Stimulated activated CD4-positive, alpha-beta T cell treated with anti-CD3 and anti-CD28 coated beads, Interleukin-2, amount 100 ng/mL, for 4 hours (primary cell): ENCODE results near the gene DNAH9.

ENCODE experiments used
- DNase-seq: peaks from one replicate; pipeline ENCODE4 v3.0.0-alpha.2; 2020; ENCODE audit warnings: low read depth

DNAH9 gene, protein sequence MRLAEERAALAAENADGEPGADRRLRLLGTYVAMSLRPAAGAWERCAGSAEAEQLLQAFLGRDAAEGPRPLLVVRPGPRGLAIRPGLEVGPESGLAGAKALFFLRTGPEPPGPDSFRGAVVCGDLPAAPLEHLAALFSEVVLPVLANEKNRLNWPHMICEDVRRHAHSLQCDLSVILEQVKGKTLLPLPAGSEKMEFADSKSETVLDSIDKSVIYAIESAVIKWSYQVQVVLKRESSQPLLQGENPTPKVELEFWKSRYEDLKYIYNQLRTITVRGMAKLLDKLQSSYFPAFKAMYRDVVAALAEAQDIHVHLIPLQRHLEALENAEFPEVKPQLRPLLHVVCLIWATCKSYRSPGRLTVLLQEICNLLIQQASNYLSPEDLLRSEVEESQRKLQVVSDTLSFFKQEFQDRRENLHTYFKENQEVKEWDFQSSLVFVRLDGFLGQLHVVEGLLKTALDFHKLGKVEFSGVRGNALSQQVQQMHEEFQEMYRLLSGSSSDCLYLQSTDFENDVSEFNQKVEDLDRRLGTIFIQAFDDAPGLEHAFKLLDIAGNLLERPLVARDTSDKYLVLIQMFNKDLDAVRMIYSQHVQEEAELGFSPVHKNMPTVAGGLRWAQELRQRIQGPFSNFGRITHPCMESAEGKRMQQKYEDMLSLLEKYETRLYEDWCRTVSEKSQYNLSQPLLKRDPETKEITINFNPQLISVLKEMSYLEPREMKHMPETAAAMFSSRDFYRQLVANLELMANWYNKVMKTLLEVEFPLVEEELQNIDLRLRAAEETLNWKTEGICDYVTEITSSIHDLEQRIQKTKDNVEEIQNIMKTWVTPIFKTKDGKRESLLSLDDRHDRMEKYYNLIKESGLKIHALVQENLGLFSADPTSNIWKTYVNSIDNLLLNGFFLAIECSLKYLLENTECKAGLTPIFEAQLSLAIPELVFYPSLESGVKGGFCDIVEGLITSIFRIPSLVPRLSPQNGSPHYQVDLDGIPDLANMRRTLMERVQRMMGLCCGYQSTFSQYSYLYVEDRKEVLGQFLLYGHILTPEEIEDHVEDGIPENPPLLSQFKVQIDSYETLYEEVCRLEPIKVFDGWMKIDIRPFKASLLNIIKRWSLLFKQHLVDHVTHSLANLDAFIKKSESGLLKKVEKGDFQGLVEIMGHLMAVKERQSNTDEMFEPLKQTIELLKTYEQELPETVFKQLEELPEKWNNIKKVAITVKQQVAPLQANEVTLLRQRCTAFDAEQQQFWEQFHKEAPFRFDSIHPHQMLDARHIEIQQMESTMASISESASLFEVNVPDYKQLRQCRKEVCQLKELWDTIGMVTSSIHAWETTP (N-terminal part only)

DNA sequence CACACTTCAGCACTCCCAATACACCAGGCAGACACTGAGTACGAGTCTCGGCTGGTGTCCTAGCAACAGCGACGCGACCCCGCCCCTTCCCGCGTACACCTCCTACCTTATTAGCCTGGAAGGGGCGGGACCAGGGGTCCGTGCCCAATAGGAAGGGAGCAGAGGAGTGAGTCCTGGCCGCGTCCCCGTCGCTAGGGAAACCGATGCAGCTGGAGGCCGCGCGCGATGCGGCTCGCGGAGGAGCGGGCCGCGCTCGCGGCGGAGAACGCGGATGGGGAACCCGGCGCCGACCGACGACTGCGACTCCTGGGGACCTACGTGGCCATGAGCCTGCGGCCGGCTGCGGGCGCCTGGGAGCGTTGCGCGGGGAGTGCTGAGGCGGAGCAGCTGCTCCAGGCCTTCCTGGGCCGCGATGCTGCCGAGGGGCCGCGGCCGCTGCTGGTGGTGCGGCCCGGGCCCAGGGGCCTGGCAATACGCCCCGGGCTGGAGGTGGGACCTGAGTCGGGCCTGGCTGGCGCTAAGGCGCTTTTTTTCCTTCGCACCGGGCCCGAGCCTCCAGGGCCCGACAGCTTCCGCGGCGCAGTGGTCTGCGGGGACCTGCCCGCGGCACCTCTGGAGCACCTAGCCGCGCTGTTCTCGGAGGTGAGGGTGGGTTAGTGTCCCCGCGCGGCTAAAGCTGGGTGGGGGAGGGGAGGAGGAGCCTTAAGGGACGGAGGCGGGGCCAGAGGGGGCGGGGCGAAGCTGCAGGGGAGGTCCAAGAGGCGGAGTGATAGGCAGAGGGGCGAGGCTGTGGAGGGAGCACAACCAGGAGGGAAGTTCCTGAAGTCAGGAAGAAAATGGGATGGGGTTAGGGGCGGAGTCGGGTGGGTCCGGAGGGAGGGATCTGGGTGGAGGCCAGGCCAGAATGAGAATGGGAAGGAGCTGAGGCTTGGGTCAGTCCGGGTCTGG is at the start of gene DNAH9:
Gene DNAH9 (plus strand): TSS at position 197 of the 948 bp plus-strand sequence. CDS start 29 bp downstream, at position 226.
- DNase-seq = no peak

DNA sequence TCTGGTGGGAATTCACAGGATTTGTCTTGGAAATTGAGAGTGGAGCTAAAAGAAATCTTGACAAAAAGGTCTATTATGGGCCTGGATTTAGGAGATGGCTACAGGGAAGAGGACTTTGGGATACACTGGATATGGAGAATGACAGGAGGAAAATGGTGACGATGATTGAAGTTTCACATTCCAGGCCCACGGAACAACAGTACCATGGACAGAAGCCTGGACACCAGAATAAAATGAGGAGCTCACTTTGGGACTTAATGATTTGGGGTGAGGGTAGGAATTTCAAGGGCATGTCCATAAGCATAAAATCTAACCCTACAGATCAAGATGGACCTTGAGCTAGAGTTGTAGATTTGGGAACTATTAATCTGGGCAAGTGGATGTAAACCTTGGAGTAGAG is 47.8 kb upstream of the DNAH9 start:
- no peak for DNase-seq

DNA sequence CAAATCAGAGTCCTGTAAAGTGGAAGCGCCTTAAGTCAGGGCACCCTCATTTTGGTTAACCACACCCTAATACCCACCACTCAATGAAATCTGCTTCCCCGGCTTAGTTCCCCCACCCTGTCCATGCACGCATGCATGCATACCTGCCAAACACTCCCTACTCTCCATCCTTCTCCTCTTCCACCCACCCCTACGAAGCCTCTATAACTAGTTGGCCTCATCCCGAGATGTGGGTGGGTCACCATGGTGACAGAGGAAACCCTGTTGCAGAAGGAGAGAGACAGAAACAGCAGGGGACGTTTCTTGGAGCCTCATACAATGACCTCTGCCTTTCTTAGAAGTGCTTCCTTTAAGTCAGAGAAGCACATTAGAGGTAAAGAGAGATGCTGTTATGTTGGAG is 46.8 kb upstream of the DNAH9 start:
- DNase-seq = no peak

DNA sequence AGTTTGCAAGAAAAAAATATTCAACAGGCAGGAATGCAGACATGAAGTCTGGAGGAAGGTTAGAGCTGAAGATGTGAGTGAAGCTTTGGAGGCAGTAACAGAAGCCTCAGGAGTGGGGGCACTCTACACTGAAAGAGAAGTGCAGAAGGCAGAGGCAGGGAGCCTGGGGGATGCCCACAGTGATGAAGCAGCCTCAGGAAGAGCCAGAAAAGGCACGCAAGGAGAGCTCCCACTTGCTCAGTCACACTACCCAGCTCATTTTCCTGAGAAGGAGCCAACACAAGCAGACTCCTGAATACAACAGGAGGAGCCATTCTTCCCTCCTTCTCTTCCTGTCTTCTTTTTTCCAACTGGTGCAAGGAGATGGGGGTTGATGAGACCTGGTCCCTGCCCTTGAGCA is 45.1 kb upstream of the DNAH9 start:
- no peak for DNase-seq

DNA sequence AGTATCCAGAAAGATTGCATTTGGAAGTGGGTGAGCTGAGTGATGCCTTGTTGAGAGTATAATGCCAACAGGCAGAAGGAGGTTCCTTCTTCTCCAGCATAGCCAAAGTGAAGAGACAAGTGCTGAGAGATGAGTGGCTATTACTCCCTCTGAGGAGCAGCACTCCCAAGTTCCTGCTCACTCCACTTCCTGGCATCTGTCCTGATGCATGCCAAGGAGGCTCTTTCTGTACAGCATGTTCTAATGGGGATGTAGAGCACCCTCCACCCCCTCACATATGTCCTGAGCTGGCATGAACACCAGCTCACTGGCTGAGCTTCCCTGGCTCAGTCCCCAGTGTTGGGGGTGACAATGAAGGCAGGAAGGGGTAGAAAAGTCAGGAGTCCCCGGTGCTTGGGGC is 44.2 kb upstream of the DNAH9 start:
- no peak for DNase-seq

DNA sequence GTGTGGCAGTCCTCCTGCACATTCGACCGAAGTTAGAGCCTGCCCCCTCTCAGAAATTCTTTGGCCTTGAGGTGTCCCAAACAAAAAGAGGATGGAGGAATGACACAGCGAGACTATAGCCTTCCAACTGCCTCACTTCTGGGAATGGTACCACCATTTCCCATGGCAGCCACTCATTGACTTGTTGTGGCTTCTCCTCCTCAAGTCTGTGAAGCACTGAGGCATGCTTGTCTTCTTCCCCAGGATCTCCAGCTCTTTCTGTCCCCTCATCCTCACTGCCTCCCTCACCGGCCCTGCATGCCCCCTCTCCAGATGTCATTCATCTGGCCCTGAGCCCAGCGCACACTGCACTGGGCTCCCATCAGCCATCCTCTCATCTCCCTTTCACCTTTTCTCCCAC is 43.7 kb upstream of the DNAH9 start:
- DNase-seq = no peak

DNA sequence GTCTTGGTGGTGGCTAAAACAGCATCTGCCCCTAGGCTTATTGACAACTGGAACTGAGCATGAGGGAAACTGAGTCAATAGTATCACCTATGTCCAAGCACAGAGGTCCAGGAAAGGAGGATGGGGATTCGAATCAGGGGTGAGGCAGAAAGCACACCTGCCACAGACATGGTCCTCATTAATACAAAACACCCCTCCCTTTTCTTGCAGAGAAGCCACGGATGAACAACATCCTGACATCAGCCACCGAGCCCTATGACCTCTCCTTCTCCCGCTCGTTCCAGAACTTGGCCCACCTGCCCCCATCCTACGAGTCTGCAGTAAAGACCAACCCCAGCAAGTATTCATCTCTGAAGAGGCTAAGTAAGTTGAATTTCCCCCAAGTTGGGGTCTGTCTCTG is 42.7 kb upstream of the DNAH9 start:
- no peak for DNase-seq

DNA sequence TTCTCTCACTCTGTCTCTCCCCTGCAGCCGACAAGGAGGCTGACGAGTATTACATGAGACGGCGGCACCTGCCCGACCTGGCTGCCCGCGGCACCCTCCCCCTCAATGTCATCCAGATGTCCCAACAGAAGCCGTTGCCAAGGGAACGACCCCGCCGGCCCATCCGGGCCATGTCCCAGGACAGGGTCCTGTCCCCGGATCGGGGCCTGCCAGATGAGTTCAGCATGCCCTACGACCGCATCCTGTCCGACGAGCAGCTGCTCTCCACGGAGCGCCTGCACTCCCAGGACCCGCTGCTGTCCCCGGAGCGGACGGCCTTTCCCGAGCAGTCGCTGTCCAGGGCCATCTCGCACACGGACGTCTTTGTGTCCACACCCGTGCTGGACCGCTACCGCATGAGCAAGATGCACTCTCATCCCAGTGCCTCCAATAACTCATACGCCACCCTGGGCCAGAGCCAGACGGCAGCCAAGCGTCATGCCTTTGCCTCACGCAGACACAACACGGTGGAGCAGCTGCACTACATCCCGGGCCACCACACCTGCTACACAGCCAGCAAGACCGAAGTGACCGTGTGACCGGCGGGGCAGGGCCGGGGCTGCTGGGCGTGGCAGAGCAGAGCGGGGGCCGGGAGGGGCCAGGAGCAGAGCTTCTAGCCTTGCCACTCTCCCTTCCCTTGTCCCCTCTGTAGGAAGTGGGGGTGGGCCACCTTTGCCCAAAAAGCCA is 40.4 kb upstream of the DNAH9 start:
- no peak for DNase-seq

DNA sequence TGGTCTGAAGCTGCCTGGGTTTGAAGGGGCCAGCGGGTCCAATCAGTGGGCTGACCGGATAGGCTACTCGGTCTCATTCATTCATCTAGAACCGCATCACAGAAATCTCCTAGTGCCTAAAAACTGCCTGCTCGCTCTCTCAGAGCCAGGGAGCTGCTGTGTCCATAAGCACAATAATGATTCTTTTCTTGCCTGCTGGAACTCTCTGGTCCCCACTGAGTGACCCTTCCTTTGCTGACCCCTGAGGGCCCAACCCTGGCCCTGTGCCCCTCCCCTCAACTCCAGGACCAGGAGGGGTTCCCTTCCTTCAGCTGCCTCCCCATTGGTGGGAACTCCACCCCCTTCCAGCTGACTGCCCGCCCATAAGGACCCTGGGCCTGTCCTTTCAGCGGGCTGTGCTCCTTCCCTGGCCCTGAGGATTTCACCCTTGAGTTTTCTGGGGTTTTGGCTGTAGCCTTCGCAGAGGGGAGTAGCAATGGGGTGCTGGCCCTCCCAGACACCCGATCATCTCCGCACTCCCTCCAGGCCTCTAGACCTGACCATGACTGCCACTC is 39.5 kb upstream of the DNAH9 start:
- no peak for DNase-seq

DNA sequence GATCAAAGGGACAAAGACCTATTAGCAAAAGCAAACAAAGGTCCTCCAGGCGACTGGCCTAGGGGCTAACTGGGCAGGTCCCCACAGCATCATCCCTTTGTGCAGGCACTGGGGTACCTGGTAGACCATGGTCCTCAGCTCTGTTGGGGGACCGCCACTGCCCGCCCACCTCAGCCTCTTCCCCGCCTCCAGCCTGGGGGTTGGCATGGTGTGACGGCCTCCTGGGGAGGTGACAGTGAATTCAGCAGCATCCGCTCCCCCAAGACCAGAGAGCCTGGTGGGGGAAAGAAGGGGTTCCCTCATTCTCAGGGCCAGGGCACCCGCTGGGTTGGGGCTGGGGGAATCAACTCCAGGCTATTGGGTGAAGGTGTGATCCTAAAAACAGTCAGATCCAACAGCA is 38.7 kb upstream of the DNAH9 start:
- no peak for DNase-seq

DNA sequence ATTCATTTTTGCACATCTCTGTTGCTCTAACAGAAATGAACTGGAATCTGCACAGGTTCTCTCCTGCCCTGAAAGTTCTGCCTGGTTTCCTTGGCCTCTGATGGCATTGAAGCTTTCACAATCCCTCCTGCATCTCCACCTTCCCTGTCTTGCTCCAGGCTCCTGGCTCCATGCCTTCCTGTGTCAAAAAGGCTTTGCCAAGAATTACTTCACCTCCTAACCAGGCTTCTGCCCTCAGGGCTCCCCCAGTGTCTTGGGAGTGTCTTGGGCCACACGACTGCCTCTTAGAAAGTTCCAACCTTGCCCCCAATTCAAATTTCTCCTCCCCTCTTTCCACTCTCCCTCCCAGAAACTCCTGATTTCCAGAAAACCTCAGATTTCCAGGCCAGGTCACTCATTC is 37.0 kb upstream of the DNAH9 start:
- DNase-seq = no peak

DNA sequence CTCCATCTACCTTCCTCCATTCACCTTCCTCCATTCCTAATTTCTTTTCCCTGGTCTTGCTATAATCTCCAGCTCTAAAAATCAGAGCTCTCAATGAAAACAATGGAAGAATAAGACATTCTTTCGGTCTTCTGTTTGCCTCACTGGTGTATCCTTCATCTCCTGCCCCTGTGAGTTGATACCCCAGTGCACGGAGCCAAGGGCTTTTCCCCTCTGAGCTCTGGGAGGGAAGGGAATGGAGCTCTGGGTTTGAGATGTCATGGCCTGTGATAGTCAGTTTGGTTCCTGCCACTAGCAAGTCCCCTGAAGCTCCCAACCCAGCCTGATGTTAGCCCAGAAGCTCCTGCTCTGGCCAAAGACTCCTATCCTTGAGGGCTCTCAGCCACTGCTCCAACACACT is 36.6 kb upstream of the DNAH9 start:
- DNase-seq = no peak

DNA sequence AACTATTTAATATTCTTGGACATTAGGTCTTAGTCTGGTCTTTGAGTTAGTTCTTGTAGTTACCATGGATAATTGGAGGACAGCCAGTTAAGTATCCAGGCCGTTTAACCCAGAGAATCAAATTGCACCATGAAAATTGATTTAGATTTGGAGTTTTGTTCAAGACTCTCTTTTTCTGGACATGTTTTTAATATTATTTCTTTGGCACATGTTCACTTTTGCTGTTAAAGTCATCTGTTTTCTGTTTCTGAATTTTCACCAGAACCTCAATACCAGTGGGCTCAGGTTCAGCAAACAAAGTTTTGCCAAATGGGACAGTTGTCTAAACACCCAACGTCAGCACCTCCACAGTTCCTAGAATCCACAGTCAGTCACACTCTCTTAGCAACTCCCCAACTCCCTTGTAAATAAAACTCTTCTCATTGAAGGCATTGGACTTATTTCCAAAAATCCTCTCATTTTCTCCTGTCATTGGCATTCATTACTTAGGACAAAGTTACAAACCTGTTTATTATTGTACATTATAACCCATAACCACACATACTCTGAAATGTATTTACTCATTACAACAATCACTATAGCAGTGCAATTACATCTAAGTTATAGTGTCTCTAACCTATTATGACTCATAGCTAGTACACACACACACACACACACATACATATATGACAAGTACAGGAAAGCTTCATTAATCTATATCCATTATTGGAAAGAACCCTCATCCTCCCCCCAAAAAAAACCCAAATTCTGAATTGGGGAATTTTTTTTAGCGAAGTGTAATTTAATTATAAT is 33.5 kb upstream of the DNAH9 start:
- DNase-seq = no peak

DNA sequence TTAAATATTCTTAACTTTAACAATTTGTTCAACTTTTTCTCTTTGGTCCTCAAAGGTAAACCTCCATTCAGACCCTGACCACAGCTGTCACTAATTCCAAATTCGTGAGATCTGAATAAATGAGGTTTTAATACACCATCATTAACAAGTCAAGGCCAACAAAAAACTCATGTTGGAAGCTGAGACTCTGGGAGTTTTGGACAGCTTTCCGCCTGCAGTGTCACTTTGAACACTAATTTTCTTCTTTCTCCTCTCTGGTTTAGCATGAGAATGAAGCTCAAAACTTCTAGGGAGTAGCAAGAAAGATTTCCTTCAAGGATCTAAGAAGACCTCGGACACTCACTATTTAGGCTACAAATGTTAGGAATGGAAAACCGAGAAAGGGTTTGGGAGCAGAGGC is 32.7 kb upstream of the DNAH9 start:
- no peak for DNase-seq

DNA sequence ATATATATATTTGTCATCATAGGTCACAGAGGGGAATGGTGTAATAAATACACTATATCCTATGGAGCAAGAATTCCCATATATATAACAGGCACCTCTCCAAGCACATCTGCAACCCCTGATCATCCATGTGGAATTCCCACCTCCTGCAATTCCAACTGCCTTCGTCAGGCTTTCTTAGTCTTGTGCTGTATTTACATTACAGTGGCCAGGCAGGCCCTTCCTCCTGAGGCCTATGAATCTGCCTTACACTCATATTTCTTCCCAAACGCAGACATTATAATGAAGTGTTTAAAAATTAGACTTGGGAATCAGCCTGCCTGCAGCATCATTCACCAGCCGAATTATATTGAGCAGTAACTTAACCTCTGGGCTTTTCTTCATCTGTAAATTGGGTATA is 19.3 kb upstream of the DNAH9 start:
- no peak for DNase-seq

DNA sequence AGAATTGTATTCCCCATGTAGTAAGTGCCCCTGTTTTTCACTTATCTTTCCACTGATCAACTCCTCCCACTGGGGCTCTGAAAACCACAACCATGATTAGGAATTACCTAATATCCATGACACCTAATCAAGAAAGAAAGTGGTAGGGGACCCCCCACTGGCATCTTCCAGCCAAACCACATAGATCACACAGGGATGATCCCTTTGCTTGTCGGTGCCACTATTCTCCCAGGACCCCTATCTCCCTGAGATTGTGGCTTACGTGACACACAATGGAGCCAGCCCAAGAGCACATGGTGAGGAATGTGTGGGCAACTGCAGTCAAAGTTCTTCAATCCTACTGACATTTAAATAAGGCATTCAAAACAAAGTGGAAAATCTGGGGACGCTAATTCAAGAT is 17.6 kb upstream of the DNAH9 start:
- no peak for DNase-seq

DNA sequence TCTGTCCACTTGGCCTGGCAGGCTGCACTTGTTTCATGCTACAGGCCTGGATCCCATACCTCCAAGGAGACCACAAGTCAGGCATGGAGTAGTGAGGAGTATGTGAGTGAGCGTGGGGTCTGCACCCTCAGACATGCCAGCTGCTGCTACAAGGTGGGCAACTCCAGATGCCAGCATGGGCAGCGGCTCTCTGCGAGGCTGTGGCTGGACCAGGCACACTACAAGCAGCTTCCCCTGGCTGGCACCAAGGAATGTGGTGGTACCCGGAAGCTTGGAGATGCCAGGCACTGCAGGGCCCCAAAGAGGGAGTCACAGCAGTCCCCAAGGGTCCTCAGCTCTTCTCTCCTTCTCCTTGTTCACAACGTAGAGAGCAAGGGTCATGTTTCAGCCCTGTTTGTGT is 16.1 kb upstream of the DNAH9 start:
- DNase-seq = no peak

DNA sequence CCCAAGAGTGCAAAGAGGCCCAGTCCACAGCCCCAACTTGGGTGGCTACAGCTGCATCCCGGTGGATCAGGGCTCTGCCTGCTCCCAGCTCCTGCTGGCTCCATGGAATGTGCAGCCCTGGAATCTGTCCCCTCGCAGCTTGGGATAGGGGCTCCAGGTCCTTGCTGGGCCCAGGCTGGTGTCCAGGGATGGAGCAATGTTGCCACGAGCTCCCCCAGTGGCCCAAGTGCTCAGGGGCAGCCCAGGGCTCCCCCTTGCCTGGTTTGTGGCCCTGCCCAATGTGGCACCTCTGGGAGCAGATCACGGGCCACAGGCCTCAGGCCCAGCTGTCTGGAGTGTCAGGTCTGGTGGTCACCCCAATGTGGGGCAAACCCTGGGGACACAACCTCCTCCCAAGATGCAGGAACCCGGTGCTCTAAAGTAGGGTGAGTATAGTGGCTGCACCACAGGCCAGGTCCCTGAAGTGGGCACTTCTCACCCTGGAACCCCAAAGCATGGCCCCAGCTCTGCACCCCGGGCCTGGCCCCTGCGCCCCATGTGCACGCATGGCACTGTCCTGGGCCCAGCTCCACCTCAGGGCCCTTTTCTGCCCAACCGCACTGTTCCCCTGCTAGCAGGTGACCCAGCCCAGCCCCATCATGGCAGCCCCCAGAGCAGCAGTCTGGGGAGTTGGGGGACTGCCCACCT is 14.8 kb upstream of the DNAH9 start:
- no peak for DNase-seq

DNA sequence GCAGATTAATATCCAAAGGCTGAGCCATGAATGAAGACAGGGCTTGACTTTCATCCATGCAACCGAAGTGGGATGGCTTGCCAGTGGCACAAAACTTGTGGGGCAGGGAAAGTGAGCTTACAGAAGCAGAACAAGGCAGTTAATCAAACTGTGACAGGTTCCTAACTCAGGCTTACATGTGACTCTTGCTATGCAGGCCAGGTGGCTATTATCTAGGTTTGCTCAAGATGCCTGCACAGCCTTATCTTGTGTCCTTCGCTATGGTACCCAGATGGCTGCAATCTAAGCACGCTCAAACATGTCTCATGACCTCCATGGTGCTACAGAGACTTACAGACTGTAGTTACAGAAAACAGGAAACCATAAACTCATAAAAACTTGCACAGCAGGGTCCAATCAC is 8.6 kb upstream of the DNAH9 start:
- DNase-seq = no peak
